ENCODE results near the gene HMGXB3. TPM values are rescaled to one million over a fixed set of nuclear protein-coding genes. Genes with fewer than 3 reads are reported as not detected.

The HMGXB3 gene
- total and polyA plus RNA-seq, 2 of the 13 experiments (the other 11 are each of a cell fraction or from before 2014, with no cell fraction given), result 18.8 to 23.8 TPM

- no peak overlapping the region for H3K4me3 ChIP-seq (replicated peaks in 1 of 3; ENCODE audit: insufficient read depth in 1 of 3, low read depth in 2 of 3, low read length in 3 of 3)
- CTCF ChIA-PET (ENCODE audit: low intra/inter-chr PET ratio, low total read pairs), result no interaction called here
- no peaks in the 10 kb centered on the region for H4K20me1 ChIP-seq (ENCODE audit: insufficient read depth, low read length)
- WGBS (ENCODE audit: low lambda C conversion rate), result 90% methylated on average over 4 of the region's 4 CpGs
- H3K27ac ChIP-seq (ENCODE audit: extremely low read length, insufficient read depth, low read length), result no peak overlapping the region
- H3K27me3 ChIP-seq (ENCODE audit: control insufficient read depth in 1 of 2, insufficient read depth in 2 of 2, low read length in 2 of 2), result no peaks in the 10 kb centered on the region
- no peak overlapping the region for H2AFZ ChIP-seq (ENCODE audit: low read length)
- intact Hi-C loops (cut with micrococcal nuclease; ENCODE audit: unreplicated experiment) (no loop called here), in situ Hi-C loops (cut with HindIII; ENCODE audit: extremely low pct_ligation_motif_present, low pct_unique_long_range_greater_than_20kb) (no loop called here)
- no peaks in the 10 kb centered on the region for H3K36me3 ChIP-seq (replicated peaks in 1 of 2; ENCODE audit: control insufficient read depth in 1 of 2, insufficient read depth in 2 of 2, low read length in 2 of 2)
- no peak overlapping the region for H3K4me2 ChIP-seq (ENCODE audit: low read depth, low read length)
- no peaks in the 10 kb centered on the region for H3K79me2 ChIP-seq (ENCODE audit: insufficient read depth, low read length)
- H3K9me3 ChIP-seq (ENCODE audit: low read length), result no peaks in the 10 kb centered on the region
- no TSS peak for BruUV-seq (replicated peaks)
- H3K9ac ChIP-seq (ENCODE audit: insufficient read depth, low read depth, low read length), result no peak overlapping the region
- ATAC-seq, result no peak
- DNase-seq (ENCODE audit: low spot score), result no peak
- H3K4me1 ChIP-seq (ENCODE audit: insufficient read depth, low read length), result peaks cover 18% of the 10 kb centered on the region
- FAIRE-seq, result no peak
- POLR2A ChIA-PET, result interaction anchor here (1.4 kb wide), 1 partner anchor 9 kb away, joined by 5 read pairs; the partner anchor contains the start of gene SLC26A2
- no peak for TF ChIP-seq ZFP36 (IDR thresholded peaks at IDR 0.05; ENCODE audit: borderline replicate concordance, low read depth, low read length, partially characterized antibody)
- TF ChIP-seq STAT5B (CRISPR knock-in tag; IDR thresholded peaks at IDR 0.05), result no peak
- TF ChIP-seq MEF2D (CRISPR knock-in tag; IDR thresholded peaks at IDR 0.05), result no peak
- no peak for TF ChIP-seq ZNF235 (CRISPR knock-in tag; IDR thresholded peaks at IDR 0.05; ENCODE audit: borderline replicate concordance)
- no peak for TF ChIP-seq ZBTB38 (CRISPR knock-in tag; IDR thresholded peaks at IDR 0.05)
- TF ChIP-seq FOXO4 (CRISPR knock-in tag; conservative IDR thresholded peaks at IDR 0.05), result no peak
- no peak for TF ChIP-seq ZNF772 (CRISPR knock-in tag; IDR thresholded peaks at IDR 0.05)
- TF ChIP-seq ZNF318 (CRISPR knock-in tag; IDR thresholded peaks at IDR 0.05), result no peak
- TF ChIP-seq PAX8 (CRISPR knock-in tag; IDR thresholded peaks at IDR 0.05; ENCODE audit: borderline replicate concordance), result no peak
- TF ChIP-seq ZNF720 (CRISPR knock-in tag; IDR thresholded peaks at IDR 0.05), result no peak
- TF ChIP-seq HINFP (CRISPR knock-in tag; IDR thresholded peaks at IDR 0.05; ENCODE audit: low read depth), result no peak
- no peak for TF ChIP-seq JUNB (CRISPR knock-in tag; IDR thresholded peaks at IDR 0.05; ENCODE audit: borderline replicate concordance)
- no peak for TF ChIP-seq KDM3A (CRISPR knock-in tag; IDR thresholded peaks at IDR 0.05; ENCODE audit: low read depth)
Measured at GRCh38 chr5:149969181-149969930, 31.2 kb upstream of the HMGXB3 start.
